Fibroblast of mammary gland (primary cell): Measurements from ENCODE around the gene TCF7L2.

Source experiments
- DNase-seq: peaks from one replicate; pipeline ENCODE4 v3.0.0-alpha.2; 2010; ENCODE audit warnings: low read depth
- H3K4me3 ChIP-seq: 2 replicates; pipeline ENCODE4 v1.5.1; 2011; ENCODE audit warnings: low read depth, mild to moderate bottlenecking, low read length, moderate library complexity; ENCODE audit not compliant: control insufficient read depth
- TF ChIP-seq, protein P1 (sequence below): conservative IDR thresholded peaks from 2 replicates; pipeline ENCODE4 v1.5.1; 2011; ENCODE audit warnings: low read depth, low read length, inconsistent platforms; ENCODE audit not compliant: control insufficient read depth, insufficient read depth

Gene TCF7L2

GRCh38 chr10:112957640-112958092 lies 7.6 kb downstream of the TCF7L2 start:
- no peak overlapping the region for H3K4me3 ChIP-seq
- TF ChIP-seq, protein P1, sequence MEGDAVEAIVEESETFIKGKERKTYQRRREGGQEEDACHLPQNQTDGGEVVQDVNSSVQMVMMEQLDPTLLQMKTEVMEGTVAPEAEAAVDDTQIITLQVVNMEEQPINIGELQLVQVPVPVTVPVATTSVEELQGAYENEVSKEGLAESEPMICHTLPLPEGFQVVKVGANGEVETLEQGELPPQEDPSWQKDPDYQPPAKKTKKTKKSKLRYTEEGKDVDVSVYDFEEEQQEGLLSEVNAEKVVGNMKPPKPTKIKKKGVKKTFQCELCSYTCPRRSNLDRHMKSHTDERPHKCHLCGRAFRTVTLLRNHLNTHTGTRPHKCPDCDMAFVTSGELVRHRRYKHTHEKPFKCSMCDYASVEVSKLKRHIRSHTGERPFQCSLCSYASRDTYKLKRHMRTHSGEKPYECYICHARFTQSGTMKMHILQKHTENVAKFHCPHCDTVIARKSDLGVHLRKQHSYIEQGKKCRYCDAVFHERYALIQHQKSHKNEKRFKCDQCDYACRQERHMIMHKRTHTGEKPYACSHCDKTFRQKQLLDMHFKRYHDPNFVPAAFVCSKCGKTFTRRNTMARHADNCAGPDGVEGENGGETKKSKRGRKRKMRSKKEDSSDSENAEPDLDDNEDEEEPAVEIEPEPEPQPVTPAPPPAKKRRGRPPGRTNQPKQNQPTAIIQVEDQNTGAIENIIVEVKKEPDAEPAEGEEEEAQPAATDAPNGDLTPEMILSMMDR = no peak
- DNase-seq = peak; percentile 57

DNA sequence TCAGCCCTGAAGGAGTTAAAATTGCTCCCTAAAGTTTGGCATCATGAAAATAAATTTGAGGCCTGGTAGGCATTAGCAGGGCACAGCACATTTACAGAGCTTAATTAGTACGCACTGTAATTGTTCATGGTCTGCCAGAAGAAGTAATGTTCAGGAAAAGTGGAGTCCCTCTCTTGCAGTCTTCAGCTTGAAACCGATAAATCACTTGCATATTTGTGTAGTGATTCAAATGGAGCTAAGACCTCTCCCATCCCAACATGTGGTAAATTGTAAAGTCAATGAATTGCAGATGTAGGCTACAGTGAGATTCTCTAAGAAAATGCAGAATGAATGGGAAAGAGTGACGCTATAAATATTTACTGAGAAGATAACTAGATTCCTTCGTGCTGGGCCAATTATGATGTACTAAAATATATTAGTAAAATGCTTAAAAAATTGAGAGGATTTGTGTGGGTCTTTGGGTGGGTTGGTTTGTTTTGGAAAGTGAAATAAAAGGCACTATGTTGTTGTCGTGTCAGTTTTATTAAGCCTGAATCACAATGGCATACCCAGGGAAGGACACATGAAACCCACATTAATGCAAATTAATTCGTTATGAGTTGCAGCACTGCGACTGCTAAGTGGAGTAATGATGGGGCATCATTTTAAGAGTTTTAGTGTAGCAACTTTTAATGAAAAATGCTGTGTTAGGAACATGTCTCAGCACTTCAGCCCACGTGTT lies 8.4 kb downstream of the TCF7L2 start:
- no peak overlapping the region for H3K4me3 ChIP-seq
- peak; percentile 97 for DNase-seq
- TF ChIP-seq, protein P1 = no peak

- DNase-seq = peak; percentile 75
- TF ChIP-seq, protein P1 = no peak
- H3K4me3 ChIP-seq = no peak overlapping the region
These were observed 9.3 kb downstream of the TCF7L2 start for GRCh38 chr10:112959207-112959838.

DNA sequence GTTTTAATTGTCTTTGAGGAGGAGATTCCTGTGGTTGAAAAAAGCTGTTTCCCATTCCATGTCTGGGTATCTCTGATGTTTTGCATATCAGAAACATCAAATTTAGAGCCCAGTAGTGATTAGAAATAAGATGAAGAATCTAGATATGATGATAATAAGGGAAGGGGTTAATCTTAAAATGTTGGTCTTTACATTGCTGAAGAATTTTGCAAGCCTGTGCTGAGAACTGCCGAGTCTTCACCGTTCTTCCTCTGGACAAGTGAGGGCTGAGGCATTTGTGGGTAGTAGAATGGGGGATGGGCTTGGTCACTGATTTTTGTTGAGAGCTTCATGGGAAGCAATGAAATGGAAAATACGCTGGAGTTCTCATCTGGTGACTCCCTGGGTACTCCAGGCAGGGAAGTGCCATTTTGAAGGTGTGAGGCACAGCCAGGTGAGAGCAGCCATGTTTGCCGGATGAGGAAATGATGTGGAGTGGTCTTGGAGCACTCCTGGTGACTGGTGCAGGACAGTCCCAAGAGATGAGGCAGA lies 10.2 kb downstream of the TCF7L2 start:
- no peak for DNase-seq
- H3K4me3 ChIP-seq = no peak overlapping the region
- TF ChIP-seq, protein P1 = no peak

DNA sequence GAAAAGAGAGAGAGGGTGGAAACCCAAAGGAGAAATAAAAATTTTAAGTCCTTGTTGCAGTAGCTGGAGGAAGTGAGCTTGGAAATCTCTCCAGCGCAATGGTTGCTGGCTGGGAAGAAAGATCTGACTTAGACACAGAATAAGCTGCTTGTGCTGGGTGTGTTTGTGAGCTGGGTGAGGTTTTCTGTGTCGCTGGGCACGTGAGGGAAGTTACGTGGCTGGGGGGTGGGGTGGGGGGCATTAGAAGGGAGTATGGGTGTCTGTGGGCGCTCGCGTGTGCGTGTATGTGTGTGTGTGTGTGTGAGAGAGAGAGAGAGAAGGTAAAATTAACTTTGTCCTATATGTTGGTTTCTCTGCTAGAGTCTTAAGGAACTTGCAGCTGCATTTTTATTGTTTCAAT lies 11.6 kb downstream of the TCF7L2 start:
- no peak for DNase-seq
- no peak overlapping the region for H3K4me3 ChIP-seq
- TF ChIP-seq, protein P1 = no peak

DNA sequence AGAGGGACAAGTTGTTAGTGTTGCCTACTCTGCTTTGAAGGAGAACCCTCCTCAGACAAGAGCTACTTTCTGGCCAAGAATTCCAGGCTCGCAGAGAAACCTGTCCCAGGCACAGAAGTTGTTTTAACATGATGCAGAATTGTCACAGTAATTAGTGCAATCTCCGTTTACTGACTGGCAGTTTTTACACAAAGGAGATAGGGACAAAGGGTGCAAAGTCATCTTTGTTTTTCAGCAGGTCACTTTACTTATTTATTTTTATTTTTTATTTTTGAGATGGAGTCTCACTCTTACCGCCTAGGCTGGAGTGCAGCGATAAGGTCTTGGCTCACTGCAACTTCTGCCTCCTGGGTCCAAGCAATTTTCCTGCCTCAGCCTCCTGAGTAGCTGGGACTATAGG lies 12.3 kb downstream of the TCF7L2 start:
- no peak overlapping the region for H3K4me3 ChIP-seq
- TF ChIP-seq, protein P1 = no peak
- DNase-seq = no peak
